BLaER1 (cell line): ENCODE measurements around the gene HOXA4.
A peak's percentile ranks its signal among the peaks of the same experiment; 100 is the strongest.

Experiments
- H3K27ac ChIP-seq: shearing (Covaris generic); formaldehyde crosslinking; 2 replicates; pipeline ENCODE4 v1.8.1; 2022
- H3K27me3 ChIP-seq: shearing (Covaris generic); formaldehyde crosslinking; 2 replicates; pipeline ENCODE4 v1.8.1; 2022
- H3K36me3 ChIP-seq: shearing (Covaris generic); formaldehyde crosslinking; 2 replicates; pipeline ENCODE4 v1.8.1; 2022
- H3K4me1 ChIP-seq: shearing (Covaris generic); formaldehyde crosslinking; 2 replicates; pipeline ENCODE4 v1.8.1; 2022
- H3K4me2 ChIP-seq: shearing (Covaris generic); formaldehyde crosslinking; 2 replicates; pipeline ENCODE4 v1.8.1; 2022
- H3K4me3 ChIP-seq: shearing (Covaris generic); formaldehyde crosslinking; 2 replicates; pipeline ENCODE4 v1.8.1; 2022
- H3K9ac ChIP-seq: shearing (Covaris generic); formaldehyde crosslinking; 2 replicates; pipeline ENCODE4 v1.8.1; 2022
- H3K9me3 ChIP-seq: shearing (Covaris generic); formaldehyde crosslinking; 2 replicates; pipeline ENCODE4 v1.8.1; 2022
- H4K20me1 ChIP-seq: shearing (Covaris generic); formaldehyde crosslinking; 2 replicates; pipeline ENCODE4 v1.8.1; 2022
- Cebpa-rat ChIP-seq: shearing (Covaris generic); IDR thresholded peaks from 2 replicates; pipeline ENCODE4 v1.8.1; 2022

HOXA4 gene

DNA sequence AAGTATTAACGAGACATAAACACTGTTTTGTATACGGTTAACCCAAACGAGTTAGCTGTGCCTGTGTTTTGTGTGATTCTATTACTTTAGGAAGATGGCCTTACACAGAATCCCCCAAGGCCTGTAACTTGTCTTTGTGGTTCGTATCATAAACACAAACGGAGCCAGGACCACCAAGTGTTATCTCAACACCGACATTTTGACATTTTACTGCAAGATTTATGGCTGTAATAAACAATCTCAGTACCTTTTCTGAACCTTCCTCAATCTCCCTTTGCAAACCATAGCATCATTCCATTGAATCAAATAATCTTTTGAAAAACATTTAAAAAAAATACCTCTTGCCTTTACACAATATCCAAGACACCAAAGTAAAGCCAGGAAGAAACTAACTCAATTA lies 2.4 kb upstream of the HOXA4 start:
- H3K27ac ChIP-seq, result no peak overlapping the region
- H3K9ac ChIP-seq, result no peak overlapping the region
- peaks cover 8% of the 10 kb centered on the region; the same call in 1 of the 2 replicates for H3K27me3 ChIP-seq
- peaks cover 30% of the 10 kb centered on the region for H3K4me1 ChIP-seq
- no peaks in the 10 kb centered on the region for H4K20me1 ChIP-seq
- H3K36me3 ChIP-seq, result no peaks in the 10 kb centered on the region
- H3K4me3 ChIP-seq, result no peak overlapping the region
- no peak for TF ChIP-seq Cebpa-rat
- no peak overlapping the region for H3K4me2 ChIP-seq
- peaks cover 31% of the 10 kb centered on the region for H3K9me3 ChIP-seq

DNA sequence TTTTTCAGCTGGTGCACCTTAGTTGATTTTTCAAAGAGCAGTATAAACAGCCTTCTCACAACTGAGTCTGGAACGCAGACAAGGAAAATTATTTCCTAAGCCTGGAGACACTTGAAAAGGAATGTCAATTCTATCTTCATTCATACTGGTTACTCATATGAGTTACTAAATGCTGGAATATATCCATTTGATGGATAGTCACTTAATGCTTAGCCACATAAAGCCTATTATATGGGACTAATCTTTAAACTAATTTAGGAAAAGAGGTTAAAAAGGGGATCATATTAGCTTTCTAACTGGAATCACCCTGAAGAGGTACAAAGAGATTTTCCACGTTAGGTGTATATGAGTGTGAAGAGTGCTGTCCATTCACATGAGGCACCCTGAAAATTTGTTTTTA lies 1.7 kb upstream of the HOXA4 start:
- Histone ChIP-seq H3K4me3 (no peak overlapping the region), H3K36me3 (no peaks in the 10 kb centered on the region), H3K27me3 (peaks cover 6% of the 10 kb centered on the region; the same call in 1 of the 2 replicates), H4K20me1 (no peaks in the 10 kb centered on the region), H3K27ac (no peak overlapping the region), H3K9ac (no peak overlapping the region), H3K4me1 (peaks cover 24% of the 10 kb centered on the region), H3K4me2 (no peak overlapping the region), H3K9me3 (peaks cover 31% of the 10 kb centered on the region)
- no peak for TF ChIP-seq Cebpa-rat

DNA sequence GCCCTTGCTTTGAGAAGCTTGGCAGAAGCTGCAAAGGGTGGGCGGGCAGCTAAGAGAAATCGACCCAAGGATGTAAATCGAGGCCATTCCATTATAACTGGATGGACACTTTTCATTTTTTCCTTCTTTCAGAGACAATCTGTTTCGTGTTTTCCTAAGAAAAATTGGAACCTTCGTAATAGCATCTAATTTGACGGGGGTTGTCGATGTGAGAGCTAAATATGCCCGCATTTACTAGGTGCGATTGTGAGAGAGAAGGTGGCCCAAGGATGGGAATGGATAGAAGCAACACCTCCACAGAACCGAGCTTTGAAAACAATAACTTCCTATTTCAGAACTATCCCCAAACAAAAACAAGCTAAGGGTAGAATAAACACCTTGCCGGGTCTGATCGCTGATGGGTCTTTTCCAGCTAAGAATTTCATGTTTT lies 848 bp upstream of the HOXA4 start:
- H3K27ac ChIP-seq, result no peak overlapping the region
- H3K36me3 ChIP-seq, result no peaks in the 10 kb centered on the region
- no peak overlapping the region for H3K4me2 ChIP-seq
- H3K4me3 ChIP-seq, result no peak overlapping the region
- no peaks in the 10 kb centered on the region for H3K27me3 ChIP-seq
- H3K9me3 ChIP-seq, result peaks cover 31% of the 10 kb centered on the region
- no peaks in the 10 kb centered on the region for H4K20me1 ChIP-seq
- H3K4me1 ChIP-seq, result peaks cover 18% of the 10 kb centered on the region
- no peak for TF ChIP-seq Cebpa-rat
- H3K9ac ChIP-seq, result no peak overlapping the region

DNA sequence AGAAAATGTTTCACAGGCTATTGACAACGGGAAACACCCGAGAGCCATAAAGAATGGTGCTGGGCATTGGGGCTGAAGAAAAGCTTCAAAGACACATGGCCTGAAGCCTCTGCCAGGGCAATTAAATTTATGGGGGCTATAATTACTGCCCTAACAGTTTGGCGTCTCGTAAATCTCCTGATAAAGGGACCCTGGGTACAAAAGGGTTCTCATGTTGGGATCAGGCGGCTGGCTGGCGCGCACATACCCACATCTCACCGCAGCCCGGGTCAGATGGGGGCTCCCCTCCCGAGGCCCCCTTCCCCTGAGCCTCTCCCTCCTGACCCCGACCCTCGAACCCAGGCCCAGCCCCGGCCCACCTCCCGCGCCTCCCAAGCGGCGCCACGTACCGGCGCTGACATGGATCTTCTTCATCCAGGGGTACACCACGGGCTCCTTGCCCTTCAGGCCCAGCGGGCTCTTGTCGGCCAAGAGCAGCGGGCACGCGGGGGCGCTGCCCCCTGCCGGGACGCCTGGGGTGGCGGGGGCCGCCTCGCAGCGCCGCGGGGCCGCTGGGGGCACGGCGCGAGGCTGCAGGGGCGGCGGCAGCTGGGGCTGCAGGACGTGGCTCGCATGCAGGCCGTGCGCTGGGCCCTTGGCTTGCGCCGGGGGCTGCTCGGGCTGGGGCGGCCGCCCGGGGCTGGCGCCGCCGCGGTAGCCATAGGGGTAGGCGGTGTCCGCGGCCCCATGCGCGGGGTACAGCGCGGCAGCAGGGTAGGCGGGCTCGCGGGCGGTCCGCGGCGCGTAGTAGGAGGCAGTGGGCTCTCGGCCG lies 623 bp downstream of the HOXA4 start:
- Histone ChIP-seq H4K20me1 (no peaks in the 10 kb centered on the region), H3K4me1 (0 out of 2 replicates have a peak, but pooled peaks cover 5% of the 10 kb centered on the region), H3K27me3 (no peaks in the 10 kb centered on the region), H3K9ac (no peak overlapping the region), H3K9me3 (peaks cover 26% of the 10 kb centered on the region), H3K27ac (no peak overlapping the region), H3K36me3 (no peaks in the 10 kb centered on the region), H3K4me2 (no peak overlapping the region), H3K4me3 (0 out of 2 replicates have a peak overlapping the region, but pooled peaks have one; percentile 16)
- TF ChIP-seq Cebpa-rat, result no peak

DNA sequence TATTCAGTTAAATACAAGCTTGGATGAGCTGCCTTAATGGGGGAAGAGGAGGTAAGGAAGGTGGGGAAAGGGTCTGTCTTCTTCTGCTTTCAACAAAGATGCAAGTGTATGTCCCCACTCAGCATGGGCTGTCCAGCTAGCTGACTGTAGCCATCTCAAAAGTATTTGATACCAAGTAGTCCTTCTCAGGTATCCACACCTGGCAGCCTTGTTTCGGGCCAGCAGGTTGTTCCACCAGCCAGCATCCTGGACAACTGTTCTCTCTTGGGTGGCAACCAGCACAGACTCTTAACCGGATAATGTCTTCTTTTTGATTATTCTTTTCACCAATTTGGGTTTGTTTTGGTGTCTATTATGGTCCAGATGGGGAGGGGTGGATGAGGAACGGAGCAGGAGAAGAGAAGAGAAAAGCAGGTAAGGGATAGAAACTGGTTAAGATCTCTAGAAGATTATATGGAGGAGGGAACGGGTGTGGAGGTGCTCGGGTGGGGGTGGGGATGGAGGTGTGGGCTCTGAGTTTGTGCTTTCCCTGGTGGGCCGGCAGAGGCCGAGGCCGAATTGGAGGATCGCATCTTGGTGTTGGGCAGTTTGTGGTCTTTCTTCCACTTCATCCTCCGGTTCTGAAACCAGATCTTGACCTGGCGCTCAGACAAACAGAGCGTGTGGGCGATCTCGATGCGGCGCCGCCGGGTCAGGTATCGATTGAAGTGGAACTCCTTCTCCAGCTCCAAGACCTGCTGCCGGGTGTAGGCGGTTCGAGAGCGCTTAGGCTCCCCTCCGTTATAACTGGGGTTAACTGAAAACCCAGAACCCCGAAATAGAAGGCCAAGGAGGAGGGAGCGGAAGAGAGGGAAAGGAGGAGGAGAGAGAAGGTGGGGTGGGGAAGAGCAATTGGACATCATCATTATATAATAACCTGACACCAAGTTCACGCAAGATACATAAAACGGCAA lies 1.5 kb downstream of the HOXA4 start:
- Histone ChIP-seq H4K20me1 (no peaks in the 10 kb centered on the region), H3K4me1 (no peaks in the 10 kb centered on the region), H3K27ac (no peak overlapping the region), H3K4me3 (no peak overlapping the region), H3K9me3 (peaks cover 28% of the 10 kb centered on the region), H3K27me3 (no peaks in the 10 kb centered on the region), H3K4me2 (no peak overlapping the region), H3K9ac (no peak overlapping the region), H3K36me3 (no peaks in the 10 kb centered on the region)
- no peak for TF ChIP-seq Cebpa-rat

DNA sequence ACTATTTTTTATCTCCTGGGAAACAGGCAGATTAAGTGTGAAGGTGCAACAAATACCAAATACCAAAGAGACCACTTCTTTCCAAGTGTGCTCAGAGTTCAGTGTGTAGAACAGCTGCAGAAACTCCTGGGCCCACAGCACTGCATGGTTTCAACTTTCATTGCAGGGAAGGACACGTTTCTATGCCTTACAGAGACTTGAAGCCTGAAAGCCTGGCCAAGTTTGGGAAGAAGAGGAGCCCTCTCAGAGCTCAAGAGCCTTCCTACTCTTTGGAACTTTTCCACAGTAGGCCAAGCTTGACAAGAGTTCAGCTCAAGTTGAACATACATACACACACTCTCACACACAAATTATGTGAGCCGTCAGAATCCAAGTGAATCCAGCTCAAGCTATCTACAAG lies 2.5 kb downstream of the HOXA4 start:
- Histone ChIP-seq H3K4me1 (no peaks in the 10 kb centered on the region), H3K36me3 (no peaks in the 10 kb centered on the region), H3K9me3 (peaks cover 35% of the 10 kb centered on the region), H3K4me3 (no peak overlapping the region), H3K4me2 (no peak overlapping the region), H3K27me3 (no peaks in the 10 kb centered on the region), H4K20me1 (no peaks in the 10 kb centered on the region), H3K27ac (no peak overlapping the region), H3K9ac (no peak overlapping the region)
- no peak for TF ChIP-seq Cebpa-rat

DNA sequence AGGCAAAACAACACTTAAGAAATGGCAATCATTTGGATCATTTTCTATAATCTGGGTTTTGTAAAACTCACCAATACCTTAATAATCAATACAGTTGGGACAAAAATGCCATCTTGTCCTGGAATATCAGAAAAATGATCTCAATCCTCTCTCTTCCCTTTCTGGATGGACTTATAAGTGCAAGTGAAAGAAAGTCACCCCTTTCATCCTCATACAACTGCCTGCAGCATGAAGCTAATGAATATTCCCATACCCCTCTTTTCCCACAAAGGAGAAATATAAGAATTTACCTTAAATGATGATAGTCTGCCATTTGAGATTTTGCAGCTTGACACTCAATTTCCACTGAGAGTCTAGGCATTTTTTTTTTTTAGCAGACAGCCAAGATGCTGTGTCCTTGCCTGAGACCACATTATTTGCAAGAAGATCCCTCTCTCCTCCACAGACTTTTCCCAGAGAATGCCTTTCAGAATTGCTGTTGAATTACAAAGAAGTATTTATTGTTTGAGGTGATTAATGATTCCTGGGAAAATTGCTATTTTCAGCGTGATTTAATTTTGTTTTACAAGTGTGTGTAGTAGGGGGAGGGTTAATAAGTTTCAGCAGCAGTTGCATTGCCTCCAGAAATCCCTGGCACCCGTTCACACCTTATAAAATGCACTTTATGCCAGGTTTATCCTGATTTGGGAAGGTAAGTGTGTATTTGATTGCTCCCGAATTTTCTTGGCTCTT lies 3.8 kb downstream of the HOXA4 start:
- H3K27ac ChIP-seq, result no peak overlapping the region
- no peaks in the 10 kb centered on the region for H4K20me1 ChIP-seq
- no peak overlapping the region for H3K4me2 ChIP-seq
- no peaks in the 10 kb centered on the region for H3K4me1 ChIP-seq
- TF ChIP-seq Cebpa-rat, result no peak
- H3K9ac ChIP-seq, result no peak overlapping the region
- no peaks in the 10 kb centered on the region for H3K36me3 ChIP-seq
- H3K27me3 ChIP-seq, result no peaks in the 10 kb centered on the region
- H3K9me3 ChIP-seq, result peaks cover 35% of the 10 kb centered on the region
- H3K4me3 ChIP-seq, result no peak overlapping the region

DNA sequence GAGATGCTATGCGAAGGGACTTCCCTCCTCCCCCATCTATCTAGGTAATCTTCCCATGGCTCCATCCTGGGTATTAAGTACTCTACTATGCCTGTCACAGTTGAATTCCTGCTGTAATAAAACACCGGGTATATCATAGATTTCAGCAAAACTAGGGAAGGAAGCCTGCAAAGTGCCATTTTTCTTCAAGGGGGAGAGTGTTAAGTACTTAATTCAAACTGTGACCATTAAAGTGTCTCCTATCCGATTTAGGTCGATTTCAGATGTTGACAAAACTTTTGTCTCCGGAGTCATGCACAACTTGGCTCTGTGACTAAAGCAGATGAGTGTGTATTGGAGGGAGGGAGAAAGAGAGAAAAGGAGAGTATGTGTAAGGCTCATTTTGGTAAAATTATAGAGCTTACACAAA lies 4.6 kb downstream of the HOXA4 start:
- no peak overlapping the region for H3K4me3 ChIP-seq
- peaks cover 29% of the 10 kb centered on the region for H3K9me3 ChIP-seq
- H3K4me2 ChIP-seq, result no peak overlapping the region
- H3K36me3 ChIP-seq, result no peaks in the 10 kb centered on the region
- H3K27ac ChIP-seq, result no peak overlapping the region
- H3K27me3 ChIP-seq, result no peaks in the 10 kb centered on the region
- no peak for TF ChIP-seq Cebpa-rat
- no peaks in the 10 kb centered on the region for H3K4me1 ChIP-seq
- H4K20me1 ChIP-seq, result no peaks in the 10 kb centered on the region
- no peak overlapping the region for H3K9ac ChIP-seq

DNA sequence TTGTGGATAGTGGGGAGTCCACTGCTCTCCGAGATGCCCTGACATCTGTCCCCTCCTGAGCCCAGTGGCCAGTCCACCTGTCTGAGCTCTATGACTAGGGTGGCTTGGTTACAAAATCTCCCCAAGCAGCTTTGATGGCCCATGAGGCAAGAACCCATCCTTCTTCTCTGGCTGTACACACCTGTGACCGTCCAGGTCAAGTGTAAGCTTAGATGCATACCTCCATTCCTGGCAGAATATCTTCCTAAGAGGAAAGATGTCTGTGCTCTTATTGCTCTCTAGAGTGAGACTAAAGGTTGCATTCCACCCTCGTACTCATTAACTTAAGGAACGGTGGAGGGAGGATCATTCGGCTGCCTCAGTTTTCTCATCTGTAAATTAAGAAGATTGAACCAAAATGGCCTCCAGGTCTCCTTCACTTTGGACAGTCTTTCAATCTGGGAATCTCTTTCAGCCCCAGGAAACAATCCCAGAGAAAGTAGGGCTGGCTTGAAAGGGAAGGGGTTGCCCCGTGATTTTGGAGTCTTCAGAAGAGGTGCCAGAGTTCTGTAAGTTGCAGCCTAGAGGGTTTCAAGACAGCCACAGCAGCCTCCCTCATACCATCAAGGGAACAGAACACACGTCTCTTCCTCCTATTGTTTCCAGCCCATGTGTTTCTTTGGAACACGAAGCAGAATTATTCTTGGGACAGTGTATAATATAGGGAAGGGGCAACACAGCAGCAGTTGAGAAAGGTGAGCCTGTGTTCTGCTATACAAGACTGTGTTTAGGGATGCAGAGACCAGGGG lies 5.5 kb downstream of the HOXA4 start:
- no peak overlapping the region for H3K4me3 ChIP-seq
- H3K27ac ChIP-seq, result no peak overlapping the region
- no peaks in the 10 kb centered on the region for H4K20me1 ChIP-seq
- H3K27me3 ChIP-seq, result no peaks in the 10 kb centered on the region
- H3K4me2 ChIP-seq, result no peak overlapping the region
- H3K9me3 ChIP-seq, result peaks cover 20% of the 10 kb centered on the region
- H3K9ac ChIP-seq, result no peak overlapping the region
- H3K4me1 ChIP-seq, result no peaks in the 10 kb centered on the region
- TF ChIP-seq Cebpa-rat, result no peak
- H3K36me3 ChIP-seq, result no peaks in the 10 kb centered on the region
